ENCODE measurements around the gene ELAVL2. TPM values are rescaled to one million over a fixed set of nuclear protein-coding genes. Genes with fewer than 3 reads are reported as not detected.

The ELAVL2 gene
- total RNA-seq, 1 donor from 2014 or later: 31.3 TPM

DNA sequence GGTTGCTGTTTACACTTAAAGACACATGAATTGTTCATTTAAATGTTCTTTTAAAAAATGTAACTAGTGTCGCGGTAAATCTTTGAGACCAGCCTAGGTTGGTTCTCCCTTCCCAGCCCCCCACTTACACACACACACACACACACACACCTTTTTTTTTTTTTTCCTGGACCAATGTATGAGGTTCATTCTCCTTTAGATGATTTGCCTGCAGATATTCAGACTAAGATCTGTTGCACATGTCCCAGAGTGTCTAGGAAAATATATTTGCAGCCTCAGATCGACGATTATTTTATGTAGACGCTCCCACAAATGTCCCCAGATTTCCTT is 4.4 kb upstream of the ELAVL2 start:
- Mint-ChIP-seq H3K27me3 (ENCODE audit: low read depth) (peaks cover 50% of the 10 kb centered on the region), H3K36me3 (ENCODE audit: low read depth) (no peaks in the 10 kb centered on the region), H3K9me3 (no peaks in the 10 kb centered on the region), H3K4me3 (peak overlapping the region; percentile 76), H3K4me1 (peaks cover 27% of the 10 kb centered on the region), H3K27ac (ENCODE audit: unreplicated experiment) (no peak overlapping the region)
- TF ChIP-seq, protein P1, sequence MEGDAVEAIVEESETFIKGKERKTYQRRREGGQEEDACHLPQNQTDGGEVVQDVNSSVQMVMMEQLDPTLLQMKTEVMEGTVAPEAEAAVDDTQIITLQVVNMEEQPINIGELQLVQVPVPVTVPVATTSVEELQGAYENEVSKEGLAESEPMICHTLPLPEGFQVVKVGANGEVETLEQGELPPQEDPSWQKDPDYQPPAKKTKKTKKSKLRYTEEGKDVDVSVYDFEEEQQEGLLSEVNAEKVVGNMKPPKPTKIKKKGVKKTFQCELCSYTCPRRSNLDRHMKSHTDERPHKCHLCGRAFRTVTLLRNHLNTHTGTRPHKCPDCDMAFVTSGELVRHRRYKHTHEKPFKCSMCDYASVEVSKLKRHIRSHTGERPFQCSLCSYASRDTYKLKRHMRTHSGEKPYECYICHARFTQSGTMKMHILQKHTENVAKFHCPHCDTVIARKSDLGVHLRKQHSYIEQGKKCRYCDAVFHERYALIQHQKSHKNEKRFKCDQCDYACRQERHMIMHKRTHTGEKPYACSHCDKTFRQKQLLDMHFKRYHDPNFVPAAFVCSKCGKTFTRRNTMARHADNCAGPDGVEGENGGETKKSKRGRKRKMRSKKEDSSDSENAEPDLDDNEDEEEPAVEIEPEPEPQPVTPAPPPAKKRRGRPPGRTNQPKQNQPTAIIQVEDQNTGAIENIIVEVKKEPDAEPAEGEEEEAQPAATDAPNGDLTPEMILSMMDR (conservative IDR thresholded peaks at IDR 0.05): no peak
- DNase-seq (ENCODE audit: low read depth, low spot score): no peak

DNA sequence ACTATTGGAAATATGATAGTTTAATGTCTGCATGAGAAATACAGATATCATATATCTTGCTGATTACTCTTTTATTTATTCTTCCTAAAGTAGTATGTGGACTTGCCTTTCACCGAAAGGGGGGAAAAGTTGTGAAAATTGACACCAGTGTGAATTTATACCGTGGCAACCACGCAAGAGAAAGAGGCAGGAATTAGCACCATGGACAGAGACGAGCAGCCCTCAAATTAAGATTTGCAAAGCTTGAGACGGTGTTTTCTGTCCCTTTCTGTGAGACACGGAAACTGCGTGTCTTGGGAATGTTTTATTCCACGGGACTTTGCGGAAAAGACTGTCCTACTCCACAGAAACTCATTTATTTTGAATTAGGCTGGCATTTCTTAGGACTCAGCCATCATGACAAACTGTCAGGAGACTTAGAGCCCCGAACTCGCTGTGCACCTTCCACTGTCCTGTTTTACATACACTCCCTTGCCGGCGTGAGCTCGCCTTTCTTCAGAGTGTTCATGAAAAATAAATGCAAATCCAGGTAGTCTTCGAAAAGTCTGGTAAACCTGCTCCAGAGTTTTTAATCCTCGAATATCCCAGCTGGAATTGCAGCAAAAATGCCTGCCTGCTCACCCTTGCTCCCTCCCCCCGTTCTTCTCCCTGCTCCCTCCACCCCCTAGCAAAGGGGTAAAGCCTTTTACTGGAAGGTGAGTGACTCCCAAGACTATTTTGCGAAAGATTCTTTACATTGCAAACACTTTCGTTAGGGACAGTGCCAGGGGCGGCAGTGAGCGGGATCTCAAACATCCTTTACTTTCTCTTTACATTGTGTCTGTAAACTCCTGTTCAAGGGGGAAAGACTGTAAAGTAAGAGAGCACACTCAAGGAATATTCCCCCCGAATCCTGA is 3.8 kb upstream of the ELAVL2 start:
- peaks cover 48% of the 10 kb centered on the region for H3K27me3 Mint-ChIP-seq (ENCODE audit: low read depth)
- peaks cover 27% of the 10 kb centered on the region for H3K4me1 Mint-ChIP-seq
- no peak overlapping the region for H3K27ac Mint-ChIP-seq (ENCODE audit: unreplicated experiment)
- TF ChIP-seq, protein P1 (conservative IDR thresholded peaks at IDR 0.05): no peak
- peak overlapping the region; percentile 31 for H3K4me3 Mint-ChIP-seq
- peak; percentile 46 for DNase-seq (ENCODE audit: low read depth, low spot score)
- no peaks in the 10 kb centered on the region for H3K36me3 Mint-ChIP-seq (ENCODE audit: low read depth)
- no peaks in the 10 kb centered on the region for H3K9me3 Mint-ChIP-seq

DNA sequence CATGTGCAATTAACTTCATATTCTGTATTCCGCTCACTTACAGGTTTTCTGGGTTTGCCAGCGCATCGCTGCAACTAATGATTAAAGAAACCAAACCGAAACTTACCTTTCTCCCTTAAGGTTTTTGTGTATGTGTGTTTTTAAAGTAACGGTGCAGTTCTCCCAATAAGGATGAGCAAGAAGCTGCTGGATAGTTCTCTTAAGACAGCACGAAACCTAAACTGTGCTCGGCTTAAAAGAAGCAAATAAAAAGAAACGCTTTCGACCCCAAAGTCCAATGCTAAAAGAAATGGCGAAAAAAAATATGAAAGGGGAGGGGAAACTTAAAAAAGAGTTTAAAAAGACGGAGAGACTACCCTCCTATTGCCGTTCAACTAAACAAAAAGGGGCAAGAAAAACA is 340 bp downstream of the ELAVL2 start:
- no peak for DNase-seq (ENCODE audit: low read depth, low spot score)
- Mint-ChIP-seq H3K4me3 (no peak overlapping the region), H3K27ac (ENCODE audit: unreplicated experiment) (no peak overlapping the region), H3K36me3 (ENCODE audit: low read depth) (no peaks in the 10 kb centered on the region), H3K9me3 (no peaks in the 10 kb centered on the region), H3K4me1 (peaks cover 21% of the 10 kb centered on the region), H3K27me3 (ENCODE audit: low read depth) (peaks cover 27% of the 10 kb centered on the region)
- TF ChIP-seq, protein P1 (conservative IDR thresholded peaks at IDR 0.05): no peak

DNA sequence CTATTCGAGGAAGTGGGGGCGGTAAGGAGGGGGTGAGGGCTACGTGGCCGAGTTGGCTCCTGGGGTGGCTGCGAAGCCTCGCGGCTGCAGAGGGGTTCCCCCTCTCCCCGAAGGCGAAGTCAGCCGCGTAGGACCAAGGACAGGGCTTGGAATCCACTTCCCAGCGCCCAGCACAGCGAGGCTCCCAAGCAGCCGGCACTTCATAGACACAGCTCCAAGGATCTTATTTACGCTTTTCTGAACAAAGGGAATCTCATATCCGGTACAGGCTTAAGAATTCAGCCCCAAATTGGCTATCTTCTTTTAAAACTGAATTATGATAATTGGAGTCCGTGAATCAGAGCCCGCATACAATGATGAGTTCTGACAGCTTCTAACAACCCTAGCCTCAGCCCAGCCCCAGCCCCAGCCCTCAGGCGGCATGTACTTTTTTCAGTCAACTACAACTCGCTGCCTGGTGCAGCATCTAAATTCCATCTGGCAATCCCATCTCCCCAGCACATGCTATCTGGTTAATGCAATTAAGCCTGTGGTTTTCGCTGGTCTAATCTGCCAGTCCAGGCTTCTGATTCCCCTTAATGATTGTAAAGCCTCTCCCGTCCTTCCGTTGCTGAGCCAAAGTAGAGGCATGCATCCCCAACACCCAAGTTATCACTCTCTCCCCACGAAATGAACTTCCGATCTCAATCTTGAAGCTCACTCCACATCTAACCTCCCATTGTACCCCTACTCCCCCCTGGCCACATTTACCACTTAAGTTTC is 1.0 kb downstream of the ELAVL2 start:
- H3K27me3 Mint-ChIP-seq (ENCODE audit: low read depth): peaks cover 27% of the 10 kb centered on the region
- H3K9me3 Mint-ChIP-seq: no peaks in the 10 kb centered on the region
- TF ChIP-seq, protein P1 (conservative IDR thresholded peaks at IDR 0.05): no peak
- no peak overlapping the region for H3K27ac Mint-ChIP-seq (ENCODE audit: unreplicated experiment)
- no peak overlapping the region for H3K4me3 Mint-ChIP-seq
- DNase-seq (ENCODE audit: low read depth, low spot score): peak; percentile 42
- H3K36me3 Mint-ChIP-seq (ENCODE audit: low read depth): no peaks in the 10 kb centered on the region
- H3K4me1 Mint-ChIP-seq: peaks cover 20% of the 10 kb centered on the region

DNA sequence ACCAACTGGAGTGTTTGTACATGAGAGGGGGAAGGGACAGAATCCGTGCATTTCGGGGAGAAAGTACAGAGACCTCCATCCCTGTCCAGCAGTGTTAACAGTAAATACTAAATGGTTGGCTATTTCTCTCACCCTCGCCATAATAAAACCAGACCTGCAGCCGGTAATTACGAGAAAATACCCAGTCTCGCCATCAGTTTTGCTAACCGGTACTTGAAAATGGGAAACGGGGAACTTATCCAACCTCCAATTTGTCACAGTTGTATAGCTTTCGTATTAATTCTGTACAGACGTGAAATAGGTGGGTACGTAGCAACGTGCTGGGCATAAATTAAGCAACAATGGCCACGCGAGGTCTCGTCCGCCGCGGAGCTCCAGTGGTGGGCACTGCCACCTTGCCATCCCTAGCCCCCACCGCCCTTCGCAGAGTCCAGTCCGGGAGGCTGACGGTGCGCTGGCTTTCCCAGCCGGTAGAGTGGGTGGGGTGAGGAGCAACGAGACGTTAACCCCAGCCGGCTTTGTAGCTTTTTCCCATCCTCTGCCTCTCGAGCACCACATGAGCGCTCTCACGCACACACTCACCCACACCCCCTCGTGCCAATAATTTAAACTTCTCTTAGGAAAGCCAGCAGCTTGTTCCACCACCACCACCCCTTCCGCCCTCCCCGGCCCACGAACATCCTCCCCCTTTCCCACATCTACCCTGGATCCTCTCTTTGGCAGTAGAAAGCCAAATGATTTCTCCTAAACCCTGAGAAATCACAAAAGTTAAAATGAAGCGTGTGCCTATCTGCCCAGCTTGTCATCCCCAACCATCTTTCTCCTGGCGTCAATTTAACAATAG is 1.8 kb downstream of the ELAVL2 start:
- TF ChIP-seq, protein P1 (conservative IDR thresholded peaks at IDR 0.05): no peak
- no peaks in the 10 kb centered on the region for H3K36me3 Mint-ChIP-seq (ENCODE audit: low read depth)
- peaks cover 27% of the 10 kb centered on the region for H3K27me3 Mint-ChIP-seq (ENCODE audit: low read depth)
- peaks cover 21% of the 10 kb centered on the region for H3K4me1 Mint-ChIP-seq
- no peak for DNase-seq (ENCODE audit: low read depth, low spot score)
- H3K27ac Mint-ChIP-seq (ENCODE audit: unreplicated experiment): no peak overlapping the region
- no peak overlapping the region for H3K4me3 Mint-ChIP-seq
- H3K9me3 Mint-ChIP-seq: no peaks in the 10 kb centered on the region

All from neural crest cell (in vitro differentiated cells).